GM18508 (cell line): ENCODE results near the gene E2F8.

Experiments
- ATAC-seq: cut with Tn5 transposase; IDR thresholded peaks from one replicate; pipeline ENCODE4 v1.9.1; 2021; ENCODE audit warnings: moderate number of reproducible peaks; ENCODE audit not compliant: insufficient read depth, unreplicated experiment

The E2F8 gene

GRCh38 chr11:19226378-19227195 lies 14.2 kb downstream of the E2F8 start:
- ATAC-seq, result no peak

DNA sequence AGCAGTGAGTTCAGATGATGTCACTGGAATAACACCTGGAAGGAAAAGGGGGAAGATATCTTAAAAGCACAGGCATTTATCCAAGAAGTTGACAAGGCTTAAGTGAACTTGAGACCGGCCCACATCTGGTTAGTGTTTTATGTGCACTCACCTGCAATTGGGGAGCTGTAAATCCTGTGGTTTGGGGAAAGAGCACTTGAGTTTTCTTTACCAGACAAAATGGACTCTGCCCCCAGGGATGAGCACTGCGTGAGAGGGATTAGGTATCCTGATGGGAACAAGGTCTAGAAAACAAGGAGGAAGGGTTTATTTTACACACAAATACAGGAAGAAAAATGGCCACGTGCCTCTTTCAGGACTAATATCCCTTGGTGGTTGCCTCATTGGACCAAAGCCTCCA lies 15.2 kb downstream of the E2F8 start:
- ATAC-seq, result no peak

DNA sequence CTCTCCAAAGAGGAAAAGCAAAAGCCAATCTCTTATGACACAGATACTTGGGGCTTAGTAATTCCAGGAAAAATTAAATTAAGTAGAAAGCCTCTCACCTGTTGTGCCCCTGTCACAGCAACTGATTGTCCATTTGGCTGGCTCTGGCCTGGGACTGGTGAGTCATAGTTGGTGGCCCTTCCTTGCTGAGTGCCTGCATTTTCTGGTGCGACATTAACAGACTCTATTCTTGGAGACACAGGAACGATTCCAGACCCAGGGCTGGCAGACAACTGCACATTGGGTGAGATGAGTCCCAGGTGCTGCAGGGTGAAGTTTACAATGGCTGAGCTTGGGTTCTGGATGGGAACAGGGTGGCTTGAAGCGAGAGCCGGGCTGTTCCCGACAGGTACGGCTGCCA lies 15.6 kb downstream of the E2F8 start:
- no peak for ATAC-seq

GRCh38 chr11:19220903-19221724 lies 19.6 kb downstream of the E2F8 start:
- no peak for ATAC-seq

DNA sequence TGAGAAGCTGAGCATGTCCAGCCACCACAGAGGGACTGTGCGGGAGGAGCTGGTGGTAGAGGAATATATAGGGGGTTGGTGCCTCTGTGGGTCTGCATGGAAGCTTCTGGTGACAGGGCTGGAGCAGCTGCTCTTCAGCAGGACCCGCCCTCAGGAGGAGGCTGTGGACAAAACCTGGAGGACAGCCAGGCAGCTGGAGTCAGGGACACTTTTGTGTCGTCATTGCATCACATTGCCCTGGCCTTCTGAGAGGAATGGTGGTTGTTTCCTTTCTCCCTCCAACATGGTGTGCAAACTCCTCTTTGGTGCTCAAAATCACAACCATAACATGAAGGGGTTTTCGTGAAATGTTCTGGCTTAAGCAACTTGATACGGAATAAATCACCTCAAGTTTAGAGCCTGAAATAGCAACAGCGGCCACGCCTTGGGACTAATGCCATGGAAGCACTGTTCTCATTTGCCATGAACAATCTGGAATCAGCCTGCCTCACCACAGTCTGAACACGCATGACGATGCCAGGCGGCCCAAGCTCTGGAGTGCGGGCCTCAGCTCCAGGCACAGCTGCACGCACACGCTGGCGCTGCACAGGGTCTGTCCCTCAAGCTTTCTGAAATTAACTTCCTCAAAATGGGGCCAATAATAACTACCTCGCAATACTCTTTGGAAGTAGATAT lies 21.8 kb downstream of the E2F8 start:
- ATAC-seq, result no peak

DNA sequence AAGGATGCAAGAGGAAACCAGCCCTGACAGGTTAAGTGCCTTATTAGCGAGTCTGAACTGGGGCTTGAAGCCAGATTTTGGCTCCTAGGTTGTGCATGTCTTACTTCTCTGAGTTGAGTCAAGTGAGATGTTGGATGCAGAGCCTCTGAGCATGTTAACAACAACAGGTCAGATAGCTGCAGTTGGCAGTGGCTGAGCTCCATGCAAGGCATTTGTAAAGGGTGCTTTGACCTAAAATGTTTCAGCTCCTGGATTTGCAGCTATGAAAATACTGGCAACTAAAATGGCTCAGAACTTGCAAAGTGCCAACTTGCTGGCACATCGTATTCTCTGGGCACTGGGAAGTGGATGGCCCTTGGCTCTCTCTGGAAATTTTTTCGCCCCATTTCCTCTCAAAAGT lies 22.5 kb downstream of the E2F8 start:
- ATAC-seq, result no peak

GRCh38 chr11:19216709-19217374 lies 23.9 kb downstream of the E2F8 start:
- ATAC-seq, result no peak

DNA sequence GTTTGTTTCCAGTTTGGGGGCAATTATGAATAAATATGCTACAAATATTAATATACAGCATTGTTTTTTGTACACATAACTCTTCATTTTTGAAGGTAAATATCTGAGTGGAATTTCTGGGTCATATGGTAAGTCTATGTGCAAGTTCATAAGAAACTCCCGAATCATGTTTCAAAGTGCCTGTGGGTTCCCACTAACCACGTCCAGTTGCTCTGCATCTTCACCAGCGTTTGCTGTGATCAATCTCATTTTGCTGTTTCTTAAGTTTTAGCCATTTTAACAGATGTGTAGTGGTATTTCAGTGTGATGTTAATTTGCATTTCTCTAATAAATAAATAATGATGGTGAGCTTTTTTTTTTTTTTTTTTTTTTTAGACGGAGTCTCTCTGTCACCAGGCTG lies 24.7 kb downstream of the E2F8 start:
- ATAC-seq, result no peak

DNA sequence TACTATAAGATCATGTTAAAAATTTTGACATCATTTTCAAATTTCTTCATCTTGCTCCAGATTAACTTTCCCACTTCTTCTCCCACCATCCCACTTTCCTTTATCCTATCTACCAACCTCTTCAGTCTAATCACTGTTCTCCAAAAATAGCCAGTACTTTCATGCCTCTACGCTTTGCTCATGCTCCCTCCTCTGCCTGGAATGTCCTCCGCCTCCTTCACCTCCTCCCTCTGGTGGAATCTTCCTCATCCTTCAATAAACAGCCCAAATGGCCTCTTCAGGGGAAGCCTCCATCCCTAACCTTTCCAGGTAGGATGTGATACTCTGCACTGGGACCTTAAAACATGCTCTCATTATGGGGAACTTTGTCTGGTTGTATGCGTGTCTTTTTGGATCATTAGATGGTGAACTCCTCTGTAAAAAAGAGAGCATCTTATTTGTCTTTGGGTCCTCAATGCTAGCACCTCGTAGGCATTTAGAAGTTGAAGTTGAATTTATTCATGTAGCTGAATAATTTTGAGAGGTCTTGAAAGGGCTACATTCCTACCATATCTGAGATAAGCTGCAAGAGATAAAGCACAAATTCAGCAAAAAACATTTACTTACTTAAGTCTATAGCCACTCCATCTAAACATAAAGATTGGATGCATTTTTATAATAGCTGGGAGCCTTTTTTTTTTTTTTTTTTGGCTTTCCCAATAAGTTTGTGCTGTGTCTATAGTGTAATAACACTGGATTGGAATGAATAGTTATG lies 31.0 kb downstream of the E2F8 start:
- no peak for ATAC-seq

DNA sequence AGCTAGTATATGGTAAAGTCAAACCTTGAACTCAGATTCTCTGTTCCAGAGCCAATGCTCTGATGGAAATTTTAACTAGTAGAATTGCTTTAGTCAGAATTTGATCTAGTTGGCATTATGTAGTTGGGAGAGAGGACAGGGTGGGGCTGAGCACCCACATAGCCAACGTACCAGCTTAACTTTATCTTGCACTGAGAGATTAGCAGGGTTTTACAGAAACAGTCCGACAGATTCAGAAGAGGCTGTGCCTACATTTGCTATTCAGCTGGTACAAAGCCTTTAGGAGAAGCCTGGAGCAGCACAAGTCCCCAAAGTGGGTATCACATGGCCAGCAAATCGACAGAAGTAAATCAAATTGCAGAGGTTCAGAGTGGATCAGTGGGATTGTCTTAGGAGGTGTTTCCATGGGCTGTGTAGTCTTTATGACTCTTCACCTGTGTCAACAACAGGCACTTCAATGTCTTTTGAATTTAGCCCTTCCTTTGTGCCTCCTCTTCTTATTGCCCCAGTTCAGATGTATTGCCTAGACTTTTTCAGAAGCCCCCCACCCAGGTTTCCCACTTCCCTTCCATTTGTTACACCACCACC lies 31.7 kb downstream of the E2F8 start:
- no peak for ATAC-seq

- no peak for ATAC-seq
Measured at GRCh38 chr11:19208181-19208580, 32.6 kb downstream of the E2F8 start.

- no peak for ATAC-seq
Measured at GRCh38 chr11:19204836-19205235, 35.9 kb downstream of the E2F8 start.

DNA sequence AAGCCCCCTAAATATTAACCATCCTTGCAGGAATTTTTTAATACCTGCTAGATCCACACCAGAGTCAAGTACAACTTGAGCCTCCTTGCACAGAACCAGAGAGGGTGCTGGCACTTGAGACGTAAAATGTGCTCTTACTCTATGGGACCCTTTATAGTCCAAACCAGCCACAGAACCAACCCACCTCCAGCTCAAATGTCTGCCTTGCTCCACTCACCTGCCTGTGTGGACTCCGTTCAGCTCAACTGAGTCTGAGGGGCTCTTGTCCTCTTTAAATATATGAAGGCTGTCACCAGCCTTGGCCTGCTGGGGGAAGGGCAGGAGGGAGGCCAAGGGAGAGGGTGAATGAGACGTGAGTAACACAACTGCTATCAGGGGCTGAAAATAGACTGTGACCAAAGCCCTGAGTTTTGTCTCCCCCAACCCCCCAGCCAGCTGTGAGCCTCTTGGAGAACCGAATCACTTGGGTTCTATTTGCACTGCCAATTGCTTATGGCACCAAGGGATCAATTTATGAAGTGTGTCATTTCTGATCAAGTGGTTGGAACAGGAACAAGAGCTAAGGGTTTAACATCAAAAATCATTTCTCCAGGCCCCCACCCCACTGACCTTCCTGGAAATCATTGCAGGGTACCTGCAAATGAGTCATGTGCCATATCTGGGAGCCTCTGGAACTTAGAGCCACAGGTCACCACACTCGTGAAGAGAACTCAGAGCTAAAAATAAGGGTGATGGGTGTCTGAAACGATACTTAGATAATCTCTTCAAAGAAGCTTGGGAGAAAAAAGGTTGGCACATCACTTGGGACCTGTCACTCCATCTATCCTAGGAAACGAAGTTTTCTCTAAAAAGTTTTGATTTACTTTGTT lies 38.8 kb downstream of the E2F8 start, which contains the start of gene CSRP3:
TSS of gene CSRP3 (minus strand) at position 247 of the 869 bp plus-strand sequence. CDS start 9,535 bp downstream, outside the sequence.
- ATAC-seq, result no peak

DNA sequence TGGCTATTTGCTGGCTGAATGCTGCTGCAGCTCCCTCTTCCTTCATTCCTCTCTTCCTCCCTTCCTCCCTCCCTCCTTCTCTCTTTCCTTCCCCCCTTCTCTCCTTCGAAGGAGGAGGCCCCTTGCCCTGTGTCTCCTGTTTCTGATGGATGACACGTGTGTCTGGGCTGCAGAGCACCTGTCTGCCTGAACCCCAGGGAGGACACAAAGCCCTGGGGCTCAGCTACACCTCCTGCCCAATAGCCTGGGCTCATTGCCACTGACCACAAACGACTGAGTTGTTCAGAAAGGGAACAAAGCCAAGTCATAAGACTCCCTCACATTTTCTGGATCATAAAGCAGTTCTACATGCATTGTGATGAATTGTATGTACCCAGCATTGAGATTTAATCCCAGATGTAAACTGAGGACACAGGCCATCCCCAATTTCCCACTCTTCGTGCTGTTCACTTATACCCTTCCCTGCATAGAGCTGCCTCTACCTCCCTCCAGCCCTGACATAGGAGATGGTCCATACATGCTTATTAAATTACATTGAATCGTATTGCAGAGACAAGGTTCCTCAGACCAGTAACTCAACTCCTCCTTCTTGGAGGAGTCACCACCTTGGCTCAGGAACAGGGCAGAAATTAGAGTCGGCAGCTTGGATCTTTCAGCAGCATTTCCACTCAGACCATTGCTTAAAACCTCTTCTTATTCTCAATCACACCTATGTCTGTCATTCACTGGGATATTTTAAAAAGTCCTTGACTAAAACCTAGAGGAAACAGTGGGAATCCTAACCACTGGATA lies 40.1 kb downstream of the E2F8 start:
- ATAC-seq, result no peak

- ATAC-seq, result no peak
Measured at GRCh38 chr11:19199771-19200170, 41.0 kb downstream of the E2F8 start.

DNA sequence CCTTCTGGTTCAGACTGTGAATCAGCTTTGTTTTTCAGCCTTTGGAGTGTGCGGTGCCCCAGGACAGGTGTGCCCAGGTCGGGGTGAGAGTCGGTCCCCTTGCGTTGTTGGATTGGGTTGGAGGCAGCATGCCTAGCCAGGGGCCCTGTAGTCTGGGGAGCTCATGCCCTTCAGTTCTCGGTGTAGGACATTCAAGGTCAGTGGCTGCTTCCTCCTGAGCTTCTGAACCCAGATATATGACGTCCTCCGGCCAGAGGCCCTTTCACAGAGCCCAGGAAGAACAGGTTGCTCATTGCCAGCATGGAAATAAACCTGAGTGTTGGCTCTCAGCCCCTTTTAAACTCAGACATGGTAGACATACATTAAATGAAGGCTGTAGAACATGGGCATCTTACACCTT lies 41.7 kb downstream of the E2F8 start:
- no peak for ATAC-seq

DNA sequence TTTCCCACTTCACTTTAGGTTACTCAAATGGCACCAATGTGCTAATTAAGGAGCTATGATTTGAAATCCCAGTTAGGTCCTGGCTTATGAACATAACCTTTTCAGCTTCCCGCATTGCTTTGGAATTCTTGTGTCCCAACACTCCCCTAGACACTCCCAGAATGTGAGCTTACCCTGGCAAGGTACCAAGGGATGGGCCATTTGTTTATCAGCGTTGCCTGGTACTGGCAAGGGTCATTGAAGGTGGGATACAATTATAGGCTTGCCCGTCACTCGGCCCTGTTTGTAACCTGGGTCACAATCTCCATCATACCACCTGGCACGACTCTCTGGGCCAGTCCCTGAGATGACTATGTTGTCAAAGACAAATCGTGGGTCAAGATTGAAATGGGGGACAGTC lies 44.3 kb downstream of the E2F8 start:
- no peak for ATAC-seq
